Epithelial cell of proximal tubule (primary cell): ENCODE results near the gene WFDC6. TPM values are rescaled to one million over a fixed set of nuclear protein-coding genes. Genes with fewer than 3 reads are reported as not detected.

Experiments
- DNase-seq: peaks from one replicate; pipeline ENCODE4 v3.0.0-alpha.2; 2011; ENCODE audit warnings: low read depth
- H3K4me3 ChIP-seq: 2 replicates; pipeline ENCODE4 v1.5.1; 2011; ENCODE audit warnings: low read depth, mild to moderate bottlenecking, low read length
- total RNA-seq: library from RNA; depleted of rRNA; stranded (reverse); fragments of >200 nt; gene quantifications from 2 replicates; pipeline ENCODE4 v1.2.3, GENCODE V29; 2015
- TF ChIP-seq, protein P1 (sequence below): conservative IDR thresholded peaks from 2 replicates; pipeline ENCODE4 v1.5.1; 2012; ENCODE audit warnings: low read depth, mild to moderate bottlenecking, low read length

The WFDC6 gene
- total RNA-seq, 1 donor from 2014 or later: not detected

DNA sequence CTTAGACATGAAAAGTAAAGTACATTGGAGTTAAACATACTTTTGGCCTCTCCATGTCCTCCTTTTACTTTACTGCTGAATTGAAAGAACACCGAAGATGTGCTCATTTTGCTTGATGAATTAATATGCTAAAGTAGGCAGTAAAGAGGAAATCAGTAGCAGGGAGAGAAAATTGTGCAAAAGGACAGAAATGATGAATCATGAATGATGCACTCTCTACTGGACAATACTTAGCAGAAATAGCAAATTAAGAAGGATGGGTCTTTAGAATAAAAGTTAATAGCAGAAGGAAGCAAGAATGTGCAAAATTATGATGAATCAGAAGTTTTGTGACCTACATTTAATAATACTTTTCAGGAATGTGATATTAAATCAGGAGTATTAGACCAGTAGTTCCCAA lies 15.5 kb downstream of the WFDC6 start:
- TF ChIP-seq, protein P1, sequence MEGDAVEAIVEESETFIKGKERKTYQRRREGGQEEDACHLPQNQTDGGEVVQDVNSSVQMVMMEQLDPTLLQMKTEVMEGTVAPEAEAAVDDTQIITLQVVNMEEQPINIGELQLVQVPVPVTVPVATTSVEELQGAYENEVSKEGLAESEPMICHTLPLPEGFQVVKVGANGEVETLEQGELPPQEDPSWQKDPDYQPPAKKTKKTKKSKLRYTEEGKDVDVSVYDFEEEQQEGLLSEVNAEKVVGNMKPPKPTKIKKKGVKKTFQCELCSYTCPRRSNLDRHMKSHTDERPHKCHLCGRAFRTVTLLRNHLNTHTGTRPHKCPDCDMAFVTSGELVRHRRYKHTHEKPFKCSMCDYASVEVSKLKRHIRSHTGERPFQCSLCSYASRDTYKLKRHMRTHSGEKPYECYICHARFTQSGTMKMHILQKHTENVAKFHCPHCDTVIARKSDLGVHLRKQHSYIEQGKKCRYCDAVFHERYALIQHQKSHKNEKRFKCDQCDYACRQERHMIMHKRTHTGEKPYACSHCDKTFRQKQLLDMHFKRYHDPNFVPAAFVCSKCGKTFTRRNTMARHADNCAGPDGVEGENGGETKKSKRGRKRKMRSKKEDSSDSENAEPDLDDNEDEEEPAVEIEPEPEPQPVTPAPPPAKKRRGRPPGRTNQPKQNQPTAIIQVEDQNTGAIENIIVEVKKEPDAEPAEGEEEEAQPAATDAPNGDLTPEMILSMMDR: no peak
- H3K4me3 ChIP-seq: no peak overlapping the region
- DNase-seq: no peak

DNA sequence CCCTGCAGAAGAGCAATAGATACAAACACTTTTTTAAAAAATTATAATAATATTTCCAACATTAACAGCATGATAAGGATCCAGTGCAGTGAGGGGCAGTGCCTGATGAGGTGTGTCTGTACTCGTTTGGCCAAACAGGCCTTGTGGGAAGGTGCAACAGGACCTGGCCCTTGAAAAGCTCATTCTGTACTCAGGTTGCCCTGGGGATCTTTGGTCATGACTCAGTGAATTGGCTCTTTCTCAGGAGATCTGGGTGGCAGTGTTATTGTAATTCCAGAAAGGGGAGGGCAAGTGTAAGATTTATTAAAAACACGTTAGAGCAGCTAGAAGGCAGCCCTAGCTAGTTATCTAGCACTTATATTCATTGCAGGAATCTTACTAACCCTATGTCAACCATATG lies 21.0 kb downstream of the WFDC6 start:
- DNase-seq: peak; percentile 22
- TF ChIP-seq, protein P1: no peak
- no peak overlapping the region for H3K4me3 ChIP-seq

DNA sequence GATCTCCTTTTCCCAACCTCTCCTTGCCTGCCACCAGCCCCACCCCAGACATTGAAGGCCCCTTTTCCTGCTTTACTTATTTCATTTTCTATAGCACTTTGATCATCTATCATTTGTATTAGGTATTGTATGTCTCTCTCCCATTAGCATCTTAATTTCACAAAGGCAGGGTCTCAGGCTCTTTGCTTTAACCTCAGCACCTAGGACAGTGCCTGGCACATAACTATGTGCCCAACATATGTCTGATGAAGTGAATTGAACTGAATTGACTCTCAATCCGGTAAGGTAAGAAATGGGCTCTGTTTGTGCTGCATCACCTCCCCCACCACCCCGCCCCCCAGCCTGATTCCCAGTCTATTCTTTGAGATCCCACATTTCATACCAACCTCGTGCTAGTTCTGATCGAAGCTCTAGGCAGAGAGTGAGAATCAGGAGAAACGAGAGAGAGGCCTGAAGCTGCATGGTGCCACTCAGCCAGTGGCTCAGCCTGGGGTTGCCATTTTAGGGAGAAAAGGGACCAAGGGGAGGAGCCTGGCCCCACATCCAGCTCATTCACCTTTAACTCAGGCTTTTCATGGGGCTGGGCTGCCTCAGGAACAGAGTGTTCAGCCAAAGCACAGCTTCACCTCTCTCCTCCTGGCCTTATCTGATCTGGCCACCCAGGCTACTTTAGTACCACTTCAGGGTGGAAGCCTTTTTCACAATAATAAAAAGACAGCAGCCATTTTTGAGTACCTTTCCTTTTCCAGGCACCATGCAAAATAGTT lies 24.0 kb downstream of the WFDC6 start, which contains the start of gene SPINT3:
SPINT3 (minus strand) TSS at position 476 of the 767 bp plus-strand sequence; CDS start at position 462, 14 bp downstream.
- H3K4me3 ChIP-seq: no peak within 1 kb of the TSS
- no peak for DNase-seq
- TF ChIP-seq, protein P1: no peak

DNA sequence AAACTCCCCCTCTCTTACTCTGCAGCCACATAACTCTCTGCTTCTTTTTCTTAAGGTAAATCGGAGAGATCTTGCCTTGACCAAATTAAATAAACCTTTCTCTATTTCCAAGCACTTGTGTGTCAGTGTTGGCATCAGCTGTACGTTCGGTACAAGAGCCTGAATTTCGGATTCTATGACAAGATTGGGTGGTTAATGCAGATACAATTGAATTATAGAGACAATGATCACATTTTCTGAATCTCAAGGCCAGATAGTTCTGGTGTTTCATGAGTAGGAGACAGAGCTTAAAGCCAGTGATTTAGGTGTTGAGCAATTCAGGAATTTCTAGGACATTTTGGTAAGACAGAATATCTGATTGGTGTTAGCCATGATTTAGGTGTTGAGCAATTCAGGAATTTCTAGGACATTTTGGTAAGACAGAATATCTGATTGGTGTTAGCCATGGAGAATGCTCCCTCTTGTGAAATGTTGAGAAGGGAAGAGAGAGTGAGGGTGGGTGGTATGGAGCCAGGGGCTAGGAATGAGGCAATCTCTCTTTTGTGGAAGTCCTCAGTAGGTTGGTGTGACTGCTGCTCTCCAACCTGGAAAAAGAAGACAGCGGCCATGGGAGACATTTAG lies 28.9 kb downstream of the WFDC6 start:
- H3K4me3 ChIP-seq: no peak overlapping the region
- no peak for DNase-seq
- TF ChIP-seq, protein P1: no peak

DNA sequence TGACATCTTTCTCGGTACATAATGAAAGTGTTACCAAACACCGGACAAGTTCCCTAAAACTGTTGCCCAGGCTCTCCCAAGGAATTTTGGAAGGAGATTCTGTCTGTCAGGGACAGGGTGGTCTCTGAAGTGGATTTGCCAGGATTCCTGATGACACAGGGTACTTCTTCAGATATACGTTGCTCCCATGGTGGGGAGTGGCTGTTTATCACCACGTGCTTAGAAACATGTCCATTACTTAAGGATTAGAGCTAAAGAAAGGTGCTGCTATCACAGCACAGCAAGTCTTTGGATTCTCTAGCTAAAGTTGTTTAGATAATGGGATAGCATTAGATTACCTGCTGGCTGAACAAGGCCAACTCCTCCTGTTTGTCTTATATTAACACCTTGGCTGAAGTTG lies 30.2 kb downstream of the WFDC6 start:
- DNase-seq: no peak
- TF ChIP-seq, protein P1: no peak
- no peak overlapping the region for H3K4me3 ChIP-seq

DNA sequence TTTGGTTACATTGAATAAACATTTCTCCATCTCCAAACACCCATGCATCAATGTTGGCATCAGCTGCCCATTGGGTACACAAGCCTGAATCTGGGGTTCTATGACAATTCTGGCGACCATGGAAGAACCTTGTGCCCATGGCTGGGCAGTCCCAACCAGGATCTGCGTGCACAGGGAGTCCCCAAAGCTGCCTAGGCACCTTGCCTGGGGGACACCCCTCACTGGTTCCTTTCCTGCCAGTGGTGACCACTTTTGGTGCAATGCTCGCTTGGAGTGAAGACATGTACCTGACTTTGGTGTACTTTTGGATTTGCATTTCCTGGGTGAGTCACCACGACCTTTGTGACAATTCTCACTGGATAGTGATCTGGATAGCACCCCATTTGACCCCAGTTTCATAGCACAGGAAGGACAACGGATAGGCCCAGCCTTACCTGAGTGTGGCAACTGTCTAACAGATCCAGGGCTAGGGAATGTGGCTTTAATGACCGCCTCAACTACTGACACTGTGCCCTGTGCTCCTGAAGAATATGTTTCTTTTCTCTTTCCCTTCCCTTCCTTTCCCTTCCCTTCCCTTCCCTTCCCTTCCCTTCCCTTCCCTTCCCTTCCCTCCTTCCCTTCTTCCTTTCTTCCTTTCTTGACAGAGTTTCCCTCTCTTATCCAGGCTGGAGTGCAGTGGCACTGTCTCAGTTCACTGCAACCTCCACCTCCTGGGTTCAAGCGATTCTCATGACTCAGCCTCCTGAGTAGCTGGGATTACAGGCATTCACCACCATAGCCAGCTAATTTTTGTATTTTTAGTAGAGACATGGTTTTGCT lies 31.0 kb downstream of the WFDC6 start:
- TF ChIP-seq, protein P1: no peak
- no peak overlapping the region for H3K4me3 ChIP-seq
- DNase-seq: no peak
